Activated T-helper 2 cell treated with anti-CD3 and anti-CD28 coated beads, Interferon-gamma antibody, Interleukin-2, Interleukin-4, amounts not matched to agents 10 μg/mL and 5 μg/mL and 100 μg/mL, durations not matched to agents 14 hours and 24 hours and 36 hours (primary cell): ENCODE results near the gene PLBD2. TPM values are rescaled to one million over a fixed set of nuclear protein-coding genes. Genes with fewer than 3 reads are reported as not detected.

Experiments
- DNase-seq: peaks from one replicate; pipeline ENCODE4 v3.0.0; 2021; ENCODE audit warnings: low spot score
- H3K27ac Mint-ChIP-seq: one replicate; pipeline ENCODE4 v1.8.0; 2021; ENCODE audit warnings: mixed read lengths
- H3K27me3 Mint-ChIP-seq: one replicate; pipeline ENCODE4 v1.8.0; 2021; ENCODE audit warnings: low read depth, mixed read lengths
- H3K36me3 Mint-ChIP-seq: one replicate; pipeline ENCODE4 v1.8.0; 2021; ENCODE audit warnings: low read depth, mixed read lengths
- H3K4me1 Mint-ChIP-seq: one replicate; pipeline ENCODE4 v1.8.0; 2021; ENCODE audit warnings: low read depth, mixed read lengths
- H3K4me3 Mint-ChIP-seq: one replicate; pipeline ENCODE4 v1.8.0; 2021; ENCODE audit warnings: low read depth, mild to moderate bottlenecking, moderate library complexity, mixed read lengths
- H3K9me3 Mint-ChIP-seq: one replicate; pipeline ENCODE4 v1.8.0; 2021; ENCODE audit warnings: mixed read lengths
- intact Hi-C: fragments of 100-400 bp; cut with micrococcal nuclease; formaldehyde crosslinking; loops from one replicate; pipeline ENCODE4 v1.15.1; 2023
- total RNA-seq: library from RNA; stranded (reverse); gene quantifications from 2 replicates; pipeline ENCODE4 v1.2.3, GENCODE V29; 2022

PLBD2 gene
- total RNA-seq, 1 donor from 2014 or later: 18.6 TPM

DNA sequence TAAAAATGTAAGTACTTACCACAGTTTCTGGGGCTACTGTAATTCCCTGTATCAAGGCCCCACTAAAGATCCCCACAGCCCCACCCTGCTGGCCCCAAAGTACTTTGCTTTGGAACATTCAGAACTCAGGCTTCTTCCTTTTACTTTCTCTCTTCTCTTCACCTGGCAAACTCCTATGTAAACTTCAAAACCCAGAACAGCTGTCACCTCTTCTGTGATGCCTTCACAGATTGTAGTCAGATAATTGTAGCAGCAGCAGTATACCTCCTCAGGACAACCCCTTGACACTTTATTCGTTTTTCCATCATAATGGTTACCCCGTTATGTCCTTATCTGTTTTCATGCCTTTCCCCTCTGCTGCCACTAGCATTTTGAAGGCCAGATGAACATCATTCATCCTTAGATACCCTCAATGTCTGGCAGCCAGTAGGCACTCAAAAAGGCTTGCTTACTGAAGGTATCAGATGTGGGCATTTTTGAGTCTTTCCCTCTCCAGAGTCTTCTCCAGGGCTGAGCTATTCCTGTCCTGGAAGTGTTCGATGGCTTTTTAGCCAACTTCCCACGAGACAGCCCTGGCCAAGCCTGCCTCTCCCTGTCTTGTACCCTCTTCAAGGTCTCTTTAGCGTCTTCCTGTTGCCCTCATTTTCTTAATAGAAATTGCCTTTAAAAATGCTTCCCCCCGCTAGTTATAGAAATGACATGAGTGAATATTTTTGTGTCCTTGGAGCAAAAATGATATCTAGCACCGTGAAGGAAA is 7.4 kb downstream of the PLBD2 start:
- Mint-ChIP-seq H3K27me3 (no peaks in the 10 kb centered on the region), H3K4me1 (no peaks in the 10 kb centered on the region), H3K27ac (no peak overlapping the region), H3K36me3 (peaks cover 3% of the 10 kb centered on the region), H3K4me3 (no peak overlapping the region), H3K9me3 (no peaks in the 10 kb centered on the region)
- no peak for DNase-seq
- intact Hi-C loops: no loop called here

DNA sequence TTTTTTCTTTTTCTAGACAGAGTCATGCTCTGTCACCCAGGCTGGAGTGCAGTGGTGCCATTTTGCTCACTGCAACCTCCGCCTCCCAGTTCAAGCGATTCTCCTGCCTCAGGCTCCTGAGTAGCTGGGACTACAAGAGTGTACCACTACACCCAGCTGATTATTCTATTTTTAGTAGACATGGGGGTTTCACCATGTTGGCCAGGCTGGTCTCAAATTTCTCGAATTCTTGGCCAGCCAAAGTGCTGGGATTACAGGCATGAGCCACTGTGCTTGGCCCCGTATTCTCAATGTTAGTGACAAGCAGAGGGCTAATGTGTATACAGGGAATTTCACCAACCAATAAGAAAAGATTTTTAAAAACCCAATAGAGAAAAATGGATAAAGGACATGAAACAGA is 8.4 kb downstream of the PLBD2 start:
- intact Hi-C loops: no loop called here
- H3K27me3 Mint-ChIP-seq: no peaks in the 10 kb centered on the region
- DNase-seq: no peak
- no peaks in the 10 kb centered on the region for H3K9me3 Mint-ChIP-seq
- no peak overlapping the region for H3K4me3 Mint-ChIP-seq
- H3K4me1 Mint-ChIP-seq: no peaks in the 10 kb centered on the region
- H3K36me3 Mint-ChIP-seq: peaks cover under 1% of the 10 kb centered on the region
- no peak overlapping the region for H3K27ac Mint-ChIP-seq

GRCh38 chr12:113368331-113368730 is 9.9 kb downstream of the PLBD2 start:
- Mint-ChIP-seq H3K4me1 (no peaks in the 10 kb centered on the region), H3K4me3 (no peak overlapping the region), H3K9me3 (no peaks in the 10 kb centered on the region), H3K27ac (no peak overlapping the region), H3K36me3 (peaks cover 1% of the 10 kb centered on the region), H3K27me3 (no peaks in the 10 kb centered on the region)
- no peak for DNase-seq
- intact Hi-C loops: no loop called here

GRCh38 chr12:113369391-113369985 is 11.1 kb downstream of the PLBD2 start:
- no peaks in the 10 kb centered on the region for H3K27me3 Mint-ChIP-seq
- no peak for DNase-seq
- H3K27ac Mint-ChIP-seq: no peak overlapping the region
- no peaks in the 10 kb centered on the region for H3K4me1 Mint-ChIP-seq
- no peaks in the 10 kb centered on the region for H3K9me3 Mint-ChIP-seq
- H3K4me3 Mint-ChIP-seq: no peak overlapping the region
- peaks cover 9% of the 10 kb centered on the region for H3K36me3 Mint-ChIP-seq
- intact Hi-C loops: no loop called here

DNA sequence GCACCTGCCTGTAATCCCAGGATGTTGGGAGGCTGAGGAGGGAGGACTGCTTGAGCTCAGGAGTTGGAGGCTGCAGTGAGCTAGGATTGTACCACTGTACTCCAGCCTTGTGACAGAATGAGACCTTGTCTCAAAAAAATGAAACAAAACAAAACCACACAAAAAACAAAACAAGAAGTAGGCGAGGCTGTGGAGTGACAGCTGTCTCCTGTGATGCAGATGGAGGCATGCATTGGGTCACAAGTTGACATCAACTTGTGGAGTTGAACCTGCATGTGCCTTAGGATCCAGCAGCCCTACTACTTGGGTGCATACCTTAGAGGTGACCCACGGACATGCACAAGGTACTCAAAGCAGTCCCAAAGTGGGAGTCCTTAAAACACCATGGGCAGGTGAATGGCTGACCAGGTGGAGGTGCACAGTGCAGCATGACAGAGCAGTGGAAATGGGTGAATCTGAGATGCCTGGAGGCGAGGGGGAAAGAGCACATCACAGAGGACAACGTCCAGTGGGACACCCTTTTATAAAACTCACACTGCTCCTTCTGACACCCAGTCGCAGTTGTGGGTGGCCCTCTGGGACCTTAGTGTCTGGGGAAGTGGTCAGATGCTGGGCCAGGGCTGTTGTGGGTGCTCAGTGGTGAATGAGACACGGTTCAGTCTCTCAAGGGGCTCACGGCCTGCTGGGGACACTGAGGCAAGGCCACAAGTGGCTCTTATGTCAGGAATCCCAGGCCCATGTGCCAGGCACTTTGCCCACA is 12.7 kb downstream of the PLBD2 start:
- no peaks in the 10 kb centered on the region for H3K4me1 Mint-ChIP-seq
- H3K27ac Mint-ChIP-seq: no peak overlapping the region
- H3K9me3 Mint-ChIP-seq: no peaks in the 10 kb centered on the region
- no peak for DNase-seq
- intact Hi-C loops: no loop called here
- H3K27me3 Mint-ChIP-seq: no peaks in the 10 kb centered on the region
- H3K4me3 Mint-ChIP-seq: no peak overlapping the region
- H3K36me3 Mint-ChIP-seq: peaks cover 13% of the 10 kb centered on the region

GRCh38 chr12:113371808-113372207 is 13.4 kb downstream of the PLBD2 start:
- no peaks in the 10 kb centered on the region for H3K9me3 Mint-ChIP-seq
- no peaks in the 10 kb centered on the region for H3K4me1 Mint-ChIP-seq
- intact Hi-C loops: no loop called here

GRCh38 chr12:113372371-113372770 is 14.0 kb downstream of the PLBD2 start:
- H3K9me3 Mint-ChIP-seq: no peaks in the 10 kb centered on the region
- H3K4me3 Mint-ChIP-seq: no peak overlapping the region
- H3K27ac Mint-ChIP-seq: no peak overlapping the region
- H3K36me3 Mint-ChIP-seq: peaks cover 17% of the 10 kb centered on the region
- H3K4me1 Mint-ChIP-seq: no peaks in the 10 kb centered on the region
- DNase-seq: no peak
- intact Hi-C loops: no loop called here
- no peaks in the 10 kb centered on the region for H3K27me3 Mint-ChIP-seq

More at GRCh38 chr12:113371808-113372207, 13.4 kb downstream of the PLBD2 start:
- no peak for DNase-seq
- H3K27ac Mint-ChIP-seq: no peak overlapping the region
- H3K36me3 Mint-ChIP-seq: peaks cover 13% of the 10 kb centered on the region
- no peak overlapping the region for H3K4me3 Mint-ChIP-seq
- H3K27me3 Mint-ChIP-seq: no peaks in the 10 kb centered on the region

- no peak for DNase-seq
- no peaks in the 10 kb centered on the region for H3K9me3 Mint-ChIP-seq
- intact Hi-C loops: no loop called here
- H3K36me3 Mint-ChIP-seq: peaks cover 20% of the 10 kb centered on the region
- no peak overlapping the region for H3K27ac Mint-ChIP-seq
- no peaks in the 10 kb centered on the region for H3K4me1 Mint-ChIP-seq
- H3K27me3 Mint-ChIP-seq: no peaks in the 10 kb centered on the region
- no peak overlapping the region for H3K4me3 Mint-ChIP-seq
Observed at GRCh38 chr12:113373440-113373839, 15.1 kb downstream of the PLBD2 start.

DNA sequence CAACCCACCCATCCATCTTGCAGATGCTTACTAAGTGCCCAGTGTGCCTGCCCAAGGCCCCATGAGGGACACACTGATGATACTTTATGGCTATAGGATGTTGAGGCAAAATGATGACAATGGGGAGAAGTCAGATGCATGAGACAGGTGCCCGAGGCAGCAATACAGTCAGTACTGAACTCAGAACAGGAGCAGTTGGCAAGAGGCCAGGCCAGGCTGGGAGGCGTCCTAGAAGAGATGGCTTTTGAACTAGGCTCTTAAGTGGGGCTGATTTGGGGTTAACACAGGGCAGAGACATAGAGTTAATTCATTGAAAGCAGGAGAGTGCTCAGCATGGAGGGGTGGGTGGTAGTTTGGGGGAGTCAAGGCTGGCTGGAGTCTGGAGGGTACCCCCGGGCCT is 15.6 kb downstream of the PLBD2 start:
- Mint-ChIP-seq H3K4me3 (no peak overlapping the region), H3K36me3 (peaks cover 20% of the 10 kb centered on the region), H3K27ac (no peak overlapping the region), H3K9me3 (no peaks in the 10 kb centered on the region), H3K27me3 (no peaks in the 10 kb centered on the region), H3K4me1 (no peaks in the 10 kb centered on the region)
- intact Hi-C loops: no loop called here
- DNase-seq: no peak

DNA sequence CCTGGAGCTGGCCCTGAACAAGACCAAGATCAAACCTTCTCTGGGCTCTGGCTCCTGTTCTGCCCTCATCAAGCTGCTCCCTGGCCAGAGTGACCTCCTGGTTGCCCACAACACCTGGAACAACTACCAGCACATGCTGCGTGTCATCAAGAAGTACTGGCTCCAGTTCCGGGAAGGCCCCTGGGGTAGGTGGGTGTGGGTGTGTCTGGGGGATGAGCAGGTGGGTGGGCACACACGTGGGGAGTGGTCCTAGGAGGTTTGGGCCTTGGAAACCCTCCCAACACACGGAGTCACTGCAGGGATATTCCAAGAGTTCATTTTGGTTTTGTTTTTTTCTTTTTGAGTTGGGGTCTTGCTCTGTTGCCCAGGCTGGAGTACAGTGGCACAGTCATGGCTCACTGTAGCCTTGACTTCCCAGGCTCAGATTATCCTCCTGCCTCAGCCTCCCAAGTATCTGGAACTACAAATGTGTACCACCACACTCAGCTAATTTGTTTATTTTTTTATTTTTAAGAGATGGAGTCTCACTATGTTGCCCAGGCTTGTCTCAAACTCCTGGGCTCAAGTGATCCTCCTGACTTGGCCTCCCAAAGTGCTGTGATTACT is 16.5 kb downstream of the PLBD2 start:
- Mint-ChIP-seq H3K9me3 (no peaks in the 10 kb centered on the region), H3K27ac (no peak overlapping the region), H3K4me3 (no peak overlapping the region), H3K27me3 (no peaks in the 10 kb centered on the region), H3K4me1 (no peaks in the 10 kb centered on the region), H3K36me3 (peaks cover 20% of the 10 kb centered on the region)
- no peak for DNase-seq
- intact Hi-C loops: no loop called here

- Mint-ChIP-seq H3K27me3 (no peaks in the 10 kb centered on the region), H3K36me3 (peaks cover 22% of the 10 kb centered on the region), H3K4me1 (no peaks in the 10 kb centered on the region), H3K27ac (no peak overlapping the region), H3K4me3 (no peak overlapping the region), H3K9me3 (no peaks in the 10 kb centered on the region)
- no peak for DNase-seq
- intact Hi-C loops: no loop called here
Observed at GRCh38 chr12:113378291-113378690, 19.9 kb downstream of the PLBD2 start.

DNA sequence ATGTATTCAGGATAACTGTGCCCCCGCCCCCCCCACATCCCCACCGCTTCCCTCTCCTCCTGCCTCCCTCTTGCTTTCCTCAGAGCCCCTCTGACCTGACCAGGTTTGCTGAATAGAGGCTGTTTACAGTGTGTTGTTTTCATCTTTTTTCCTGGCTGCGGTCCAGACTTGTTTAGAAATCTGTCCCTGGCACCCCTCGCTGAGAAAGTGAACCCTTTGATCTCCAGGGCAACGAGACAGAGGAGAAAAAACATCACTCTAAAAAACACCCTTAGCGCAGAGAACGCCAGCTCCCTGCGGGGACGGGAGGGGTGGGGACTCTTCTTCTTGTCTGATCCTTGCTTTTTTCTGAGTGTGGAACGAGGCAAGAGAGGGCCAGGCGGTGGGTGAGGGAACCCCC is 22.8 kb downstream of the PLBD2 start:
- no peak overlapping the region for H3K27ac Mint-ChIP-seq
- H3K27me3 Mint-ChIP-seq: no peaks in the 10 kb centered on the region
- intact Hi-C loops: no loop called here
- no peak for DNase-seq
- H3K36me3 Mint-ChIP-seq: peaks cover 13% of the 10 kb centered on the region
- H3K4me1 Mint-ChIP-seq: no peaks in the 10 kb centered on the region
- no peak overlapping the region for H3K4me3 Mint-ChIP-seq
- H3K9me3 Mint-ChIP-seq: no peaks in the 10 kb centered on the region

DNA sequence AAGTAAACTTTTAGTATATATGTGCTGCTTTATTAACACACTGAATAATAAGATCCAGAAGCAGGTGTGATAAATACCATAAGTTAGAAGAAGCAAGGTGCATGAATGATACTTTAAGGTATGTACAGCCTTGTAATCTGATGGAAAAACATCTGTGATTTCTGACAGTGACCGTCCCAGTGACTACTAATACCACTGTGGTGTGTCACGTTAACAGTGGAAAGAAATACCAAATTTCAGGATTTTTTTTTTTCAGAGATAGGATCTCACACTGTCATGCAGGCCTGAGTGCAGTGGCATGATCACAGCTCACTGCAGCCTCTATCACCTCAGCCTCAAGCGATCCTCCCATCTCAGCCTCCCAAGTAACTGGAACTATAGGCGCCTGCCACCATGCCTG is 23.8 kb downstream of the PLBD2 start:
- intact Hi-C loops: no loop called here
- Mint-ChIP-seq H3K27me3 (no peaks in the 10 kb centered on the region), H3K9me3 (no peaks in the 10 kb centered on the region), H3K27ac (no peak overlapping the region), H3K4me1 (no peaks in the 10 kb centered on the region), H3K4me3 (no peak overlapping the region), H3K36me3 (peaks cover 10% of the 10 kb centered on the region)
- no peak for DNase-seq
